Effector memory CD8-positive, alpha-beta T cell (primary cell): ENCODE data around the gene SORT1.

ENCODE experiments used
- ATAC-seq: fragments of 150-1000 bp; cut with Tn5 transposase; replicated peaks from 2 replicates; pipeline ENCODE4 v1.10.0; 2021; ENCODE audit warnings: mild to moderate bottlenecking, moderate library complexity
- DNase-seq, 3 experiments: peaks; one replicate each; pipeline ENCODE4 v3.0.0; 2021
- H3K27ac Mint-ChIP-seq, 2 donors: one replicate each; pipeline ENCODE4 v1.8.0; 2022; ENCODE audit warnings: mild to moderate bottlenecking in 2 of 2, mixed read lengths in 2 of 2, moderate library complexity in 2 of 2
- H3K27me3 Mint-ChIP-seq, 2 donors: one replicate each; pipeline ENCODE4 v1.8.0; 2022; ENCODE audit warnings: mixed read lengths in 2 of 2
- H3K36me3 Mint-ChIP-seq: one replicate; pipeline ENCODE4 v1.8.0; 2022; ENCODE audit warnings: mild to moderate bottlenecking, moderate library complexity, mixed read lengths; ENCODE audit not compliant: insufficient read depth
- H3K4me1 Mint-ChIP-seq, 2 donors: one replicate each; pipeline ENCODE4 v1.8.0; 2022; ENCODE audit warnings: low read depth in 2 of 2, mixed read lengths in 2 of 2
- H3K4me3 Mint-ChIP-seq, 2 donors: one replicate each; pipeline ENCODE4 v1.8.0; 2022; ENCODE audit warnings: mild to moderate bottlenecking in 2 of 2, mixed read lengths in 2 of 2, moderate library complexity in 2 of 2
- H3K9me3 Mint-ChIP-seq, 2 donors: one replicate each; pipeline ENCODE4 v1.8.0; 2022; ENCODE audit warnings: mixed read lengths in 2 of 2

SORT1 gene

GRCh38 chr1:109283748-109284600 lies 113.7 kb downstream of the SORT1 start:
- peak overlapping the region; percentile 81 to 90 for H3K27ac Mint-ChIP-seq
- H3K4me3 Mint-ChIP-seq = peak overlapping the region; percentile 85 to 99
- H3K9me3 Mint-ChIP-seq = no peaks in the 10 kb centered on the region
- H3K36me3 Mint-ChIP-seq = peaks cover 3% of the 10 kb centered on the region
- ATAC-seq (peak; percentile 53), DNase-seq (no peak)
- H3K27me3 Mint-ChIP-seq = peaks cover 7 to 9% of the 10 kb centered on the region in 2 donors
- H3K4me1 Mint-ChIP-seq = peaks cover 4 to 10% of the 10 kb centered on the region in 2 donors

- peak; percentile 87 to 92 (median 87) for DNase-seq
- Mint-ChIP-seq H3K27ac (peak within 1 kb of the TSS; percentile 81 to 90), H3K27me3 (peaks cover 0 to under 1% of the 10 kb centered on the region in 2 donors), H3K36me3 (peaks cover 3% of the 10 kb centered on the region), H3K4me1 (peaks cover 4 to 10% of the 10 kb centered on the region in 2 donors), H3K4me3 (peak within 1 kb of the TSS; percentile 85 to 99), H3K9me3 (no peaks in the 10 kb centered on the region)
- peak; percentile 91 for ATAC-seq
Measured at GRCh38 chr1:109282952-109283747, 114.6 kb downstream of the SORT1 start, which contains the start of gene PSRC1. Gene PSRC1, minus strand, starts transcription at chr1:109283145.

GRCh38 chr1:109282497-109282951 lies 115.2 kb downstream of the SORT1 start:
- DNase-seq (no peak), ATAC-seq (no peak)
- Mint-ChIP-seq H3K9me3 (no peaks in the 10 kb centered on the region), H3K27ac (peak overlapping the region; percentile 81 to 90), H3K36me3 (peaks cover 3% of the 10 kb centered on the region), H3K4me3 (peak overlapping the region; percentile 85 to 99), H3K4me1 (peaks cover 4 to 10% of the 10 kb centered on the region in 2 donors), H3K27me3 (no peaks in the 10 kb centered on the region)

- H3K36me3 Mint-ChIP-seq = peaks cover 3% of the 10 kb centered on the region
- H3K27ac Mint-ChIP-seq = no peak overlapping the region
- ATAC-seq (no peak), DNase-seq (no peak)
- peaks cover 4 to 14% of the 10 kb centered on the region in 2 donors for H3K4me1 Mint-ChIP-seq
- H3K9me3 Mint-ChIP-seq = no peaks in the 10 kb centered on the region
- no peaks in the 10 kb centered on the region for H3K27me3 Mint-ChIP-seq
- peak overlapping the region; percentile 85 to 99 for H3K4me3 Mint-ChIP-seq
Measured at GRCh38 chr1:109281680-109282496, 115.8 kb downstream of the SORT1 start.

- H3K27me3 Mint-ChIP-seq = no peaks in the 10 kb centered on the region
- peaks cover 4 to 14% of the 10 kb centered on the region in 2 donors for H3K4me1 Mint-ChIP-seq
- H3K27ac Mint-ChIP-seq = no peak overlapping the region
- peaks cover 3% of the 10 kb centered on the region for H3K36me3 Mint-ChIP-seq
- no peak overlapping the region for H3K4me3 Mint-ChIP-seq
- DNase-seq = no peak
- ATAC-seq = no peak
- no peaks in the 10 kb centered on the region for H3K9me3 Mint-ChIP-seq
Measured at GRCh38 chr1:109280862-109281261, 116.9 kb downstream of the SORT1 start.

GRCh38 chr1:109279615-109280278 lies 118.0 kb downstream of the SORT1 start:
- Mint-ChIP-seq H3K36me3 (peaks cover 3% of the 10 kb centered on the region), H3K4me1 (peaks cover 4 to 14% of the 10 kb centered on the region in 2 donors)

GRCh38 chr1:109277434-109278204 lies 120.1 kb downstream of the SORT1 start:
- Mint-ChIP-seq H3K27ac (peak overlapping the region; percentile 38 to 46), H3K4me1 (peaks cover 0 to 6% of the 10 kb centered on the region in 2 donors), H3K9me3 (no peaks in the 10 kb centered on the region), H3K27me3 (no peaks in the 10 kb centered on the region), H3K4me3 (no peak overlapping the region), H3K36me3 (peaks cover 2% of the 10 kb centered on the region)
- ATAC-seq (peak; percentile 77), DNase-seq (peak; percentile 53 to 58 (median 55))

More at GRCh38 chr1:109279615-109280278, 118.0 kb downstream of the SORT1 start:
- H3K27me3 Mint-ChIP-seq = no peaks in the 10 kb centered on the region
- ATAC-seq (no peak), DNase-seq (no peak)
- H3K9me3 Mint-ChIP-seq = no peaks in the 10 kb centered on the region
- H3K27ac Mint-ChIP-seq = no peak overlapping the region
- H3K4me3 Mint-ChIP-seq = no peak overlapping the region

- no peak for DNase-seq
- peak overlapping the region in 1 of 2 donors; percentile 10 for H3K27ac Mint-ChIP-seq
Measured at GRCh38 chr1:109275706-109276345, 121.9 kb downstream of the SORT1 start.

GRCh38 chr1:109274533-109275476 lies 122.9 kb downstream of the SORT1 start:
- Mint-ChIP-seq H3K9me3 (no peaks in the 10 kb centered on the region), H3K4me3 (no peak overlapping the region), H3K27ac (peak overlapping the region in 1 of 2 donors; percentile 10), H3K4me1 (peaks cover 0 to 4% of the 10 kb centered on the region in 2 donors), H3K27me3 (no peaks in the 10 kb centered on the region), H3K36me3 (peaks cover 4% of the 10 kb centered on the region)
- ATAC-seq = no peak
- no peak for DNase-seq

More at GRCh38 chr1:109275706-109276345, 121.9 kb downstream of the SORT1 start:
- no peaks in the 10 kb centered on the region for H3K27me3 Mint-ChIP-seq
- H3K36me3 Mint-ChIP-seq = peaks cover 4% of the 10 kb centered on the region
- H3K4me1 Mint-ChIP-seq = peaks cover 0 to 4% of the 10 kb centered on the region in 2 donors
- no peak overlapping the region for H3K4me3 Mint-ChIP-seq
- no peak for ATAC-seq
- H3K9me3 Mint-ChIP-seq = no peaks in the 10 kb centered on the region

GRCh38 chr1:109273570-109274288 lies 124.0 kb downstream of the SORT1 start:
- H3K9me3 Mint-ChIP-seq = no peaks in the 10 kb centered on the region
- peaks cover 0 to 4% of the 10 kb centered on the region in 2 donors for H3K4me1 Mint-ChIP-seq
- H3K27me3 Mint-ChIP-seq = no peaks in the 10 kb centered on the region
- peaks cover 4% of the 10 kb centered on the region for H3K36me3 Mint-ChIP-seq
- ATAC-seq (no peak), DNase-seq (no peak)
- H3K27ac Mint-ChIP-seq = no peak overlapping the region
- no peak overlapping the region for H3K4me3 Mint-ChIP-seq
